Neural cell (in vitro differentiated cells): ENCODE results near the gene SGSH. TPM values are rescaled to one million over a fixed set of nuclear protein-coding genes. Genes with fewer than 3 reads are reported as not detected.
"Not testable (repeated sequence)": the region's sequence is repeated elsewhere in the genome, so short reads cannot be mapped to it uniquely, and the experiment has no call there.

Experiments used
- H2AFZ ChIP-seq: fragments of 200-600, 300-800 bp; sonication (generic), shearing (Covaris generic); 2 replicates; pipeline ENCODE4 v1.6.0; 2014; ENCODE audit warnings: low read depth, mild to moderate bottlenecking, antibody characterized with exemption, low read length, moderate library complexity
- H3F3A ChIP-seq: fragments of 200-600 bp; shearing (Covaris generic); 2 replicates; pipeline ENCODE4 v1.6.1; 2016; ENCODE audit warnings: mild to moderate bottlenecking, moderate library complexity, mixed read lengths, antibody characterized with exemption, low read length; ENCODE audit not compliant: insufficient read depth, poor library complexity, severe bottlenecking
- H3K27ac ChIP-seq: fragments of 200-600, 300-800 bp; sonication (generic), shearing (Covaris generic); 2 replicates; pipeline ENCODE4 v1.5.1; 2014; ENCODE audit warnings: mild to moderate bottlenecking, low read length, moderate library complexity
- H3K27me3 ChIP-seq: fragments of 300-800, 200-600 bp; sonication (generic), shearing (Covaris generic); 2 replicates; pipeline ENCODE4 v1.6.0; 2014; ENCODE audit warnings: mild to moderate bottlenecking, low read depth, low read length, moderate library complexity; ENCODE audit not compliant: insufficient read depth
- H3K36me3 ChIP-seq: fragments of 300-800, 200-600 bp; sonication (generic), shearing (Covaris generic); 2 replicates; pipeline ENCODE4 v1.5.1; 2014; ENCODE audit warnings: mild to moderate bottlenecking, antibody characterized with exemption, low read length, moderate library complexity; ENCODE audit not compliant: insufficient read depth
- H3K4me2 ChIP-seq: fragments of 300-800, 200-600 bp; sonication (generic), shearing (Covaris generic); 2 replicates; pipeline ENCODE4 v1.6.0; 2014; ENCODE audit warnings: mild to moderate bottlenecking, low read length
- H3K4me3 ChIP-seq: fragments of 300-800, 200-600 bp; sonication (generic), shearing (Covaris generic); 2 replicates; pipeline ENCODE4 v1.5.1; 2014; ENCODE audit warnings: mild to moderate bottlenecking, low read length, moderate library complexity
- H3K79me2 ChIP-seq: fragments of 200-600 bp; shearing (Covaris generic); replicated peaks from 2 replicates; pipeline ENCODE4 v1.6.0; 2014; ENCODE audit warnings: mild to moderate bottlenecking, low read length, moderate library complexity; ENCODE audit not compliant: insufficient read depth
- H3K9ac ChIP-seq: fragments of 300-800, 200-600 bp; sonication (generic), shearing (Covaris generic); 2 replicates; pipeline ENCODE4 v1.6.1; 2016; ENCODE audit warnings: mild to moderate bottlenecking, low read length, mixed read lengths
- H3K9me2 ChIP-seq: fragments of 200-600 bp; shearing (Covaris generic); 2 replicates; pipeline ENCODE4 v1.6.1; 2016; ENCODE audit warnings: mild to moderate bottlenecking, low read length, mixed read lengths; ENCODE audit not compliant: insufficient read depth
- H3K9me3 ChIP-seq: fragments of 200-600, 300-800 bp; sonication (generic), shearing (Covaris generic); 2 replicates; pipeline ENCODE4 v1.6.1; 2016; ENCODE audit warnings: mild to moderate bottlenecking, mixed run types, low read length, moderate library complexity, mixed read lengths
- H4K20me1 ChIP-seq: fragments of 200-600 bp; shearing (Covaris generic); 2 replicates; pipeline ENCODE4 v1.6.1; 2016; ENCODE audit warnings: mild to moderate bottlenecking, mixed run types; ENCODE audit not compliant: insufficient read depth
- EP300 ChIP-seq: fragments of 450-650 bp; conservative IDR thresholded peaks from 2 replicates; pipeline ENCODE4 v1.6.1; 2014; ENCODE audit warnings: antibody characterized with exemption, mild to moderate bottlenecking, moderate library complexity; ENCODE audit not compliant: poor library complexity, severe bottlenecking
- EZH2 ChIP-seq: fragments of 200-600, 300-800 bp; shearing (Covaris generic), sonication (generic); IDR thresholded peaks from 2 replicates; pipeline ENCODE4 v1.6.1; 2014; ENCODE audit warnings: antibody characterized with exemption, low read length, borderline replicate concordance, mild to moderate bottlenecking; ENCODE audit not compliant: insufficient read depth, poor library complexity, severe bottlenecking
- MXI1 ChIP-seq: fragments of 450-650 bp; conservative IDR thresholded peaks from 2 replicates; pipeline ENCODE4 v1.6.1; 2014; ENCODE audit warnings: antibody characterized with exemption, mild to moderate bottlenecking; ENCODE audit not compliant: poor library complexity, severe bottlenecking
- POLR2AphosphoS5 ChIP-seq: IDR thresholded peaks from 2 replicates; pipeline ENCODE4 v1.6.1; 2012
- RAD21 ChIP-seq: fragments of 450-650 bp; conservative IDR thresholded peaks from 2 replicates; pipeline ENCODE4 v1.6.1; 2014; ENCODE audit warnings: antibody characterized with exemption, mild to moderate bottlenecking, moderate library complexity
- SMC3 ChIP-seq: fragments of 450-650 bp; conservative IDR thresholded peaks from 2 replicates; pipeline ENCODE4 v1.6.1; 2014; ENCODE audit warnings: antibody characterized with exemption, mild to moderate bottlenecking, moderate library complexity; ENCODE audit not compliant: poor library complexity
- TAF1 ChIP-seq: IDR thresholded peaks from 2 replicates; pipeline ENCODE4 v1.6.1; 2012; ENCODE audit warnings: low read depth
- polyA plus RNA-seq: library from polyadenylated mRNA; depleted of rRNA; stranded (reverse); fragments of >200 nt; gene quantifications from 2 replicates; pipeline ENCODE4 v1.2.3, GENCODE V29; 2014
- TF ChIP-seq, protein P1 (sequence below): IDR thresholded peaks from 2 replicates; pipeline ENCODE4 v1.6.1; 2012; ENCODE audit warnings: borderline replicate concordance
- TF ChIP-seq, protein P2 (sequence below): fragments of 450-650 bp; IDR thresholded peaks from 2 replicates; pipeline ENCODE4 v1.5.1; 2014; ENCODE audit warnings: antibody characterized with exemption, mild to moderate bottlenecking, moderate library complexity; ENCODE audit not compliant: poor library complexity, severe bottlenecking

Gene SGSH
- polyA plus RNA-seq, 1 donor from 2014 or later = 8.0 TPM

DNA sequence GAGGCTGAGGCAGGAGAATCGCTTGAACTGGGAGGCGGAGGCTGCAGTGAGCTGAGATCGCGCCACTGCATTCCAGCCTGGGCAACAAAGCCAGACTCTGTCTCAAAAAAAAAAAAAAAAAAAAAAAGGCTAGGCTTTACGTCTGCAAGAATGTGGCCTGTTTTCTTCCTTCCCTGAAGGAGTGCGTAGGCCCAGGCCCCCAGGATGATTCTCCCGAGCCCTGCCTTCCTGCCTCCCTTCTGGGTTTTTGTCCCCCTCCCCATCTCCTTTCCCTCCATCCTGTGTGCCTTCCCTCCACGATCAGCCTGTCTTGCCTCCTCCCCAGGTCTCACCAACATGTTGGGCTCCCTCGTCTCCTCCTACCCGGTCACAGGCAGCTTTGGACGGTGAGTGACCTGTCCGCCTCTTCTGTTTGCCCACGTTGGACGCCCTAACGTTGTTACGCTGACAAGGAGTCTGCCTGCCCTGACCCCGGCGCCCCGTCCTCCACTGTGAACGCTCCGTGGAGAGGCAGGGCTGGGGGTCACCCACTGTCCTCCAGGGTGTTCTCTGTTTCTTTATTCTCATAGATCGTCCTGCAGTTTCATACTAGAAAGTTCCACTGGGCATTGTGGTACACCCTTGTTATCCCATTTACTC is 24.9 kb upstream of the SGSH start:
- Histone ChIP-seq H2AFZ (no peak overlapping the region), H3K36me3 (no peaks in the 10 kb centered on the region), H3K27me3 (no peaks in the 10 kb centered on the region), H3K4me3 (no peak overlapping the region), H3K9ac (no peak overlapping the region), H3K9me2 (no peaks in the 10 kb centered on the region), H3K79me2 (no peaks in the 10 kb centered on the region), H3K4me2 (no peak overlapping the region), H3K9me3 (no peaks in the 10 kb centered on the region), H3K27ac (no peak overlapping the region), H4K20me1 (no peaks in the 10 kb centered on the region), H3F3A (no peaks in the 10 kb centered on the region)
- TF ChIP-seq SMC3 (no peak), MXI1 (no peak), EZH2 (no peak), TAF1 (no peak), POLR2AphosphoS5 (no peak), EP300 (no peak), RAD21 (no peak)
- TF ChIP-seq, protein P1, sequence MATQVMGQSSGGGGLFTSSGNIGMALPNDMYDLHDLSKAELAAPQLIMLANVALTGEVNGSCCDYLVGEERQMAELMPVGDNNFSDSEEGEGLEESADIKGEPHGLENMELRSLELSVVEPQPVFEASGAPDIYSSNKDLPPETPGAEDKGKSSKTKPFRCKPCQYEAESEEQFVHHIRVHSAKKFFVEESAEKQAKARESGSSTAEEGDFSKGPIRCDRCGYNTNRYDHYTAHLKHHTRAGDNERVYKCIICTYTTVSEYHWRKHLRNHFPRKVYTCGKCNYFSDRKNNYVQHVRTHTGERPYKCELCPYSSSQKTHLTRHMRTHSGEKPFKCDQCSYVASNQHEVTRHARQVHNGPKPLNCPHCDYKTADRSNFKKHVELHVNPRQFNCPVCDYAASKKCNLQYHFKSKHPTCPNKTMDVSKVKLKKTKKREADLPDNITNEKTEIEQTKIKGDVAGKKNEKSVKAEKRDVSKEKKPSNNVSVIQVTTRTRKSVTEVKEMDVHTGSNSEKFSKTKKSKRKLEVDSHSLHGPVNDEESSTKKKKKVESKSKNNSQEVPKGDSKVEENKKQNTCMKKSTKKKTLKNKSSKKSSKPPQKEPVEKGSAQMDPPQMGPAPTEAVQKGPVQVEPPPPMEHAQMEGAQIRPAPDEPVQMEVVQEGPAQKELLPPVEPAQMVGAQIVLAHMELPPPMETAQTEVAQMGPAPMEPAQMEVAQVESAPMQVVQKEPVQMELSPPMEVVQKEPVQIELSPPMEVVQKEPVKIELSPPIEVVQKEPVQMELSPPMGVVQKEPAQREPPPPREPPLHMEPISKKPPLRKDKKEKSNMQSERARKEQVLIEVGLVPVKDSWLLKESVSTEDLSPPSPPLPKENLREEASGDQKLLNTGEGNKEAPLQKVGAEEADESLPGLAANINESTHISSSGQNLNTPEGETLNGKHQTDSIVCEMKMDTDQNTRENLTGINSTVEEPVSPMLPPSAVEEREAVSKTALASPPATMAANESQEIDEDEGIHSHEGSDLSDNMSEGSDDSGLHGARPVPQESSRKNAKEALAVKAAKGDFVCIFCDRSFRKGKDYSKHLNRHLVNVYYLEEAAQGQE = no peak
- TF ChIP-seq, protein P2, sequence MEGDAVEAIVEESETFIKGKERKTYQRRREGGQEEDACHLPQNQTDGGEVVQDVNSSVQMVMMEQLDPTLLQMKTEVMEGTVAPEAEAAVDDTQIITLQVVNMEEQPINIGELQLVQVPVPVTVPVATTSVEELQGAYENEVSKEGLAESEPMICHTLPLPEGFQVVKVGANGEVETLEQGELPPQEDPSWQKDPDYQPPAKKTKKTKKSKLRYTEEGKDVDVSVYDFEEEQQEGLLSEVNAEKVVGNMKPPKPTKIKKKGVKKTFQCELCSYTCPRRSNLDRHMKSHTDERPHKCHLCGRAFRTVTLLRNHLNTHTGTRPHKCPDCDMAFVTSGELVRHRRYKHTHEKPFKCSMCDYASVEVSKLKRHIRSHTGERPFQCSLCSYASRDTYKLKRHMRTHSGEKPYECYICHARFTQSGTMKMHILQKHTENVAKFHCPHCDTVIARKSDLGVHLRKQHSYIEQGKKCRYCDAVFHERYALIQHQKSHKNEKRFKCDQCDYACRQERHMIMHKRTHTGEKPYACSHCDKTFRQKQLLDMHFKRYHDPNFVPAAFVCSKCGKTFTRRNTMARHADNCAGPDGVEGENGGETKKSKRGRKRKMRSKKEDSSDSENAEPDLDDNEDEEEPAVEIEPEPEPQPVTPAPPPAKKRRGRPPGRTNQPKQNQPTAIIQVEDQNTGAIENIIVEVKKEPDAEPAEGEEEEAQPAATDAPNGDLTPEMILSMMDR = no peak

DNA sequence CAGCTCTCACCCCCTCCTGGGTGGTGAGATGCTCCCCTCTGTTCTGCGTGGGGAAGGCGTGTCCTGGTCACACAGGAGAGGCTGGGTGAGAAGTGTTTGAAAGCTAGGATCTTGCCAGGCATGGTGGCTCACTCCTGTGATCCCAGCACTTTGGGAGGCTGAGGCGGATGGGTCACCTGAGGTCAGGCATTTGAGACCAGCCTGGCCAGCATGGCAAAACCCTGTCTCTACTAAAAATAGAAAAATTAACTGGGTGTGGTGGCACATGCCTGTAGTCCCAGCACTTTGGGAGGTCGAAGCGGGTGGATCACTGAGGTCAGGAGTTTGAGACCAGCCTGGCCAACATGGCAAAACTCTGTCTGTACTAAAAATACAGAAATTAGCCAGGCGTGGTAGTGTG is 24.3 kb upstream of the SGSH start:
- not testable (repeated sequence) for H3K4me3 ChIP-seq, H3F3A ChIP-seq, H3K9me3 ChIP-seq, H3K36me3 ChIP-seq, H3K27me3 ChIP-seq, H3K9ac ChIP-seq, H3K4me2 ChIP-seq, H3K27ac ChIP-seq, H4K20me1 ChIP-seq, H3K79me2 ChIP-seq, H3K9me2 ChIP-seq, H2AFZ ChIP-seq
